ENCODE data around the gene ALOX5. TPM values are rescaled to one million over a fixed set of nuclear protein-coding genes. Genes with fewer than 3 reads are reported as not detected.
"Not testable (repeated sequence)": the region's sequence is repeated elsewhere in the genome, so short reads cannot be mapped to it uniquely, and the experiment has no call there.

The ALOX5 gene
- total and polyA plus RNA-seq, 2 donors (not counting 1 experiment from before 2014, with no cell fraction given): 354 to 888 TPM

GRCh38 chr10:45331824-45332223, 42.2 kb upstream of the ALOX5 start:
- H3K9me3 Mint-ChIP-seq (ENCODE audit: insufficient read depth); POLR2A ChIA-PET; H3K27ac Mint-ChIP-seq; H4K20me1 ChIP-seq (ENCODE audit: control insufficient read depth, insufficient read depth, low read length, poor library complexity, severe bottlenecking); H3K79me2 ChIP-seq (ENCODE audit: control insufficient read depth, insufficient read depth, low read length); H3K4me3 ChIP-seq (ENCODE audit: control extremely low read depth in 1 of 5, extremely low read depth in 1 of 5, insufficient read depth in 1 of 5, low read depth in 2 of 5, low read length in 4 of 5); H3K4me2 ChIP-seq (replicated peaks; ENCODE audit: low read depth, low read length, poor library complexity, severe bottlenecking); H3K27me3 Mint-ChIP-seq; H3K27ac ChIP-seq (ENCODE audit: low read length in 2 of 2); H3K36me3 ChIP-seq (replicated peaks in 1 of 2; ENCODE audit: control extremely low read depth in 1 of 2, control insufficient read depth in 1 of 2, extremely low read depth in 1 of 2, insufficient read depth in 2 of 2, low read length in 1 of 2); H3K4me1 ChIP-seq (ENCODE audit: control insufficient read depth in 2 of 2, insufficient read depth in 2 of 2, low read length in 2 of 2); H3K4me1 Mint-ChIP-seq; intact Hi-C loops (cut with micrococcal nuclease); H3K4me3 Mint-ChIP-seq; H3K27me3 ChIP-seq (replicated peaks in 1 of 4; ENCODE audit: control extremely low read depth in 1 of 4, control insufficient read depth in 3 of 4, insufficient read depth in 4 of 4, low read length in 3 of 4); CTCF ChIA-PET; DNase-seq; H2AFZ ChIP-seq (ENCODE audit: insufficient read depth, low read depth, low read length, poor library complexity, severe bottlenecking); H3K9ac ChIP-seq (ENCODE audit: low read length); ATAC-seq (ENCODE audit: low read depth): not testable (repeated sequence)
- peaks cover 1 to 25% (median 3%) of the 10 kb centered on the region in 3 donors for H3K9me3 ChIP-seq (ENCODE audit: control extremely low read depth in 1 of 3, control insufficient read depth in 2 of 3, insufficient read depth in 1 of 3, low read length in 2 of 3)
- WGBS (ENCODE audit: insufficient coverage): 100% methylated on average over 1 of the region's 3 CpGs

GRCh38 chr10:45339894-45340293, 34.1 kb upstream of the ALOX5 start:
- H3K79me2 ChIP-seq (ENCODE audit: control insufficient read depth, insufficient read depth, low read length): no peaks in the 10 kb centered on the region
- ChIA-PET POLR2A (no interaction called here), CTCF (interaction anchor here (1.7 kb wide), 1 partner anchor 15 kb away, joined by 5 read pairs; no protein-coding TSS in a partner anchor)

GRCh38 chr10:45340420-45340819, 33.6 kb upstream of the ALOX5 start:
- H3K9me3 ChIP-seq (ENCODE audit: control extremely low read depth in 1 of 3, control insufficient read depth in 2 of 3, insufficient read depth in 1 of 3, low read length in 2 of 3); DNase-seq; POLR2A ChIA-PET; H4K20me1 ChIP-seq (ENCODE audit: control insufficient read depth, insufficient read depth, low read length, poor library complexity, severe bottlenecking); H3K4me3 ChIP-seq (ENCODE audit: control extremely low read depth in 1 of 5, extremely low read depth in 1 of 5, insufficient read depth in 1 of 5, low read depth in 2 of 5, low read length in 4 of 5); H3K79me2 ChIP-seq (ENCODE audit: control insufficient read depth, insufficient read depth, low read length); H3K27ac ChIP-seq (ENCODE audit: low read length in 2 of 2); intact Hi-C loops (cut with micrococcal nuclease); H3K36me3 ChIP-seq (replicated peaks in 1 of 2; ENCODE audit: control extremely low read depth in 1 of 2, control insufficient read depth in 1 of 2, extremely low read depth in 1 of 2, insufficient read depth in 2 of 2, low read length in 1 of 2); H3K27ac Mint-ChIP-seq; H3K27me3 ChIP-seq (replicated peaks in 1 of 4; ENCODE audit: control extremely low read depth in 1 of 4, control insufficient read depth in 3 of 4, insufficient read depth in 4 of 4, low read length in 3 of 4); ATAC-seq (ENCODE audit: low read depth); H3K9me3 Mint-ChIP-seq (ENCODE audit: insufficient read depth); H3K4me3 Mint-ChIP-seq; H2AFZ ChIP-seq (ENCODE audit: insufficient read depth, low read depth, low read length, poor library complexity, severe bottlenecking); H3K4me1 Mint-ChIP-seq; H3K4me2 ChIP-seq (replicated peaks; ENCODE audit: low read depth, low read length, poor library complexity, severe bottlenecking); H3K9ac ChIP-seq (ENCODE audit: low read length); H3K27me3 Mint-ChIP-seq; H3K4me1 ChIP-seq (ENCODE audit: control insufficient read depth in 2 of 2, insufficient read depth in 2 of 2, low read length in 2 of 2): not testable (repeated sequence)
- 100% methylated on average over 1 of the region's 4 CpGs for WGBS (ENCODE audit: insufficient coverage)
- CTCF ChIA-PET: interaction anchor here (1.7 kb wide), 1 partner anchor 15 kb away, joined by 5 read pairs; no protein-coding TSS in a partner anchor

More at GRCh38 chr10:45339894-45340293, 34.1 kb upstream of the ALOX5 start:
- Histone ChIP-seq H3K9me3 (ENCODE audit: control extremely low read depth in 1 of 3, control insufficient read depth in 2 of 3, insufficient read depth in 1 of 3, low read length in 2 of 3) (peaks cover 0 to 6% (median 0%) of the 10 kb centered on the region in 3 donors), H3K36me3 (replicated peaks in 1 of 2; ENCODE audit: control extremely low read depth in 1 of 2, control insufficient read depth in 1 of 2, extremely low read depth in 1 of 2, insufficient read depth in 2 of 2, low read length in 1 of 2) (peaks cover 0 to 1% of the 10 kb centered on the region in 2 experiments), H3K27me3 (replicated peaks in 1 of 4; ENCODE audit: control extremely low read depth in 1 of 4, control insufficient read depth in 3 of 4, insufficient read depth in 4 of 4, low read length in 3 of 4) (no peaks in the 10 kb centered on the region), H4K20me1 (ENCODE audit: control insufficient read depth, insufficient read depth, low read length, poor library complexity, severe bottlenecking) (no peaks in the 10 kb centered on the region), H3K4me2 (replicated peaks; ENCODE audit: low read depth, low read length, poor library complexity, severe bottlenecking) (no peak overlapping the region), H3K4me1 (ENCODE audit: control insufficient read depth in 2 of 2, insufficient read depth in 2 of 2, low read length in 2 of 2) (no peaks in the 10 kb centered on the region), H3K27ac (ENCODE audit: low read length in 2 of 2) (no peak overlapping the region), H2AFZ (ENCODE audit: insufficient read depth, low read depth, low read length, poor library complexity, severe bottlenecking) (no peak overlapping the region), H3K4me3 (ENCODE audit: control extremely low read depth in 1 of 5, extremely low read depth in 1 of 5, insufficient read depth in 1 of 5, low read depth in 2 of 5, low read length in 4 of 5) (no peak overlapping the region), H3K9ac (ENCODE audit: low read length) (no peak overlapping the region)
- Mint-ChIP-seq H3K27me3 (no peaks in the 10 kb centered on the region), H3K4me1 (peaks cover 7% of the 10 kb centered on the region), H3K4me3 (no peak overlapping the region), H3K9me3 (ENCODE audit: insufficient read depth) (peaks cover 5% of the 10 kb centered on the region), H3K27ac (no peak overlapping the region)
- DNase-seq (no peak), ATAC-seq (ENCODE audit: low read depth) (no peak)
- intact Hi-C loops (cut with micrococcal nuclease): no loop called here
- TF ChIP-seq CTCF (IDR thresholded peaks at IDR 0.05) (no peak), EZH2 (IDR thresholded peaks at IDR 0.05; ENCODE audit: borderline replicate concordance, insufficient read depth, low read depth, low read length, poor library complexity, severe bottlenecking) (no peak)
- 100% methylated on average over 1 of the region's 1 CpG for WGBS (ENCODE audit: insufficient coverage)
